ENCODE results near the gene SUN3.
A peak's percentile ranks its signal among the peaks of the same experiment; 100 is the strongest.
"Not testable (repeated sequence)": the region's sequence is repeated elsewhere in the genome, so short reads cannot be mapped to it uniquely, and the experiment has no call there.

SUN3 gene

DNA sequence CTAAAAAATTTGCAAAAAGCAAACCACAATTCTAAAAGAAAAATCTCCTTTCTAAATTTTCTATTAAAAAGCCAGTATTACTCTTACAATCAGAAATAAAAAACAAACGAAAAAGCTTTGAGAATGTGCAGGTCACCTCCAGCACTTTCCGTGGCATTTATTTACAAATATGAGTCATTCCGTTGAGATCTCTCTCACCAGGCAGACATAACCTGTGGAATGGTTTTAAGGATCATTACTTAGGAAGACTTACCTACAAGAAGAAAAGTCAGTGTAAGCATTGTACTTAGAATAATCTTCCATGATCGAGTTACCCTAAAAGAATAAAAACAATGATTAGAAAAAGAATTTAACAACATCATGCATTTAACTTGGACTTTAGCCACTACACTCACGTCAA lies 3.3 kb downstream of the SUN3 start:
- DNase-seq, result no peak

DNA sequence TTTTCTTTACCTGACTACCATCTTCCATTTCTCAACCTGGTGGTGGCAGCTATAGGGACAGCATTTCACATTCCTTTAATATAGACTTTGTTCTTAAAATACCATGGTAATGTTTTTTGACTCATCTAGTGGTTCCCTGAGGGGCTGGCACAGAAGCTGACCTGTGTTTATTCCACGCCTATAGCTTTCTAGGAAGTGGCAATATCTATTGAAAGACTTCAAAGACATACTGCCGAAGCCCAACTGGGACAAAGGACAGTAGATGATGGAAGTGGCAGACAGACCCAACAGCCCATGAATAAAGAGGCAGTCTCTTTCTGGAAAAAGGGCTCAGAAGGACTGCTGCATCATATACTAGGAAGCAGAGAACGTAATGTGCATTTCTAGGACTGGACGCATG lies 11.2 kb downstream of the SUN3 start:
- no peak for DNase-seq

DNA sequence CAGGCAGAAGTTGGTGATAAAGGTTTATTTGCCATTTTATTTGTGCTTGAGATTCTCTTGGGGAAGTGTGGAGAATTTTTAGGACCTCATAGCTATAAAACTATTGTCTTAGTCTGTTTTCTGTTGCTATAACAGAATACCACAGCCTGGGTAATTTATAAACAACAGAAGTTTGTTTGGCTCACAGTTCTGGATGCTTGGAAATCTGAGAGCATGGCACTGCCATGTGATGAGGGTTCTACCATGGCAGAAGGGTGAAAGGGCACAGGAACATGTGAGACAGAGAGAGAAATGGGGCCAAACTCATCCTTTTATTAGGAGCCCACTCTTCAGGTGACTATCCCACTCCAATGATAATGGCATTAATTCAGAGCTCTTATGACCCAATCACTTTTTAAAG lies 12.3 kb downstream of the SUN3 start:
- no peak for DNase-seq

DNA sequence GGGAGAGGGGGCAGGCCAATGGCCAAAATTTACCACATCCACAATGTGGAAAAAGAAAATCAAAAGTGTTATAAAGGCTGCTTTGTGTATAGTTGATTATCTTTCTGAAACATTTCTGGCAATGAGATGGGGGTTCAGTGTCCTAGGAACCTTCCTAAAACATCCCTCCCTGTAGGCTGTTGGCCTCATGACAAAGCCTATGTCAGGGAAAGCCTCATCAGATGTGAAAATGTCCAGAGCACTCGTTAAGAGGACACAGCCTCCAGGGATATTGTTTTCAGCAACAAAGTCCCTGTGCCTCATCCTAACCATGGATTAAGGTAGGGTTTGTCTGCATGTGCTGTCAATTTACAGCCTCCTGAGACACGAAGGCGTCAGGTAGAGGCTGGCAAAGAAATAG lies 17.0 kb downstream of the SUN3 start:
- DNase-seq, result no peak

DNA sequence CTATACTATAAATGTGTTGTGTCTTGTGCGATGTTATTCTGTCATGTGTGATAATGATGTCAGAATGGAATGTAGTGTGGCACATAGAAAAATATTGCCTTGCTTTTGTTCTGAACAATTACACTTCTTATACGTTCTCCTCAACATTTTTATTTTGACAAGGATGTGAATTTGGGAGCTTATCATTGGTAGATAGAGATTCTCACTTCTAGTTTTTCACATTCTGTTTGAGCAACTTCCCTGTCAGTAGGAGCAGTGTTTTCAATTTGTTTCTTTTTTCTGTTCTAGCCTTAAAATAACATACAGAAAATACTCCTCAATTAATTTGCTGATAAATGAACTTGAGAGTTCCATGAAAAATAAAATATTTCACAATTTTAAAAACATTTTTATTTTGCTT lies 17.6 kb downstream of the SUN3 start:
- DNase-seq, result no peak

DNA sequence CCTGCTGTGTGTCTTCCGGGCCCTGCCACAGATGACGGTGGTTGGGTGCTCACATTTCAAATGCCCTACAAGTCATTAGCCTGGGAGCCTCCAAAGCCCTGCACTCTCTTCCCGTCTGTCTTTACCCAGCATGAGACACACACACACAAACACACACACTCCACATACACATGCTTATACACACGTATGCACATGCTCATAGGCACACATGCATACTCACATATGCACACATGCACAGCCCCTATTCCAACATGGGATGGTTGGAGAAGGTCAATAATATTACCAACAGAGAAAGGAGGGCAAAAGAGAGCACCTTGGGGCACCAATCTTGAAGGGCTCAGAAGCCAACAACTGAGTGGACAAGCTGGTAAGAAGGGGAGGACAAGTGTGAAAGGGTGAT lies 19.0 kb downstream of the SUN3 start:
- DNase-seq, result no peak

DNA sequence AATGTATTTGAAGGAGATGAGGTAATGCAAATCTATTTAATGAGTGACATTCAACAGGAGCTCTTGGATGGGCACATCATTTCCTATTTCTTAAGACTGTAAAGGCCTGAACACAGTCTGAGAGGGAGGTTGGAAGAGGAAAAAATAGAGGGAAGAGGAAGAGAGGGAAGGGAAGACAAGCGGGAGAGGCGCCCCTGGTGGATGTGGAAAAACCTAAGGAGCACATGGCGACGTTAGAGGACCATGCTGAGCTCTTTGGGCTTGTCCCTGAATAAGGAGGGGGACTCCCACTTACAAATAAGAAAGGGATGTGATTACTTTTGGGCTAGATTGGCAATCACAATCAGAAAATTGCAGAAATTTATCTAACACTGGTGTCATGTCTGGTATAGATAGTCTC lies 19.6 kb downstream of the SUN3 start:
- no peak for DNase-seq

DNA sequence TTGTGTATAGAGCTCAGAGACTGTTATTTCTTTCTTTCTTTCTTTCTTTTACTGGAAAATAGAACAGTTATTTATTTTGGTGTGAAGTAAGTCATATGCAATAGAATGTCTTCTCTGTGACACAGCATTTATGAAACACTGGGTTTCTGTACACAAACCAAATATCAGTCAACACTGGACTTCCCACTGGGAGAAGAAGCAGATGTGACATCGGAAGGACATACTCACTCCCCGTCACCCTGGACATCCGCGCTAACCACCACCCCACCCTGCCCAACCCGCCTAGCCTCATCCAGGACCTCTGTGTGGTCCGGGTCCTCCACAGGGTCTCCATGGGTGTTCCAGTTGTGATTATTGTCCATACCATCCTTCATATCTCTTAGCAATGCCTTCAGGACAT lies 22.0 kb downstream of the SUN3 start:
- DNase-seq, result no peak

DNA sequence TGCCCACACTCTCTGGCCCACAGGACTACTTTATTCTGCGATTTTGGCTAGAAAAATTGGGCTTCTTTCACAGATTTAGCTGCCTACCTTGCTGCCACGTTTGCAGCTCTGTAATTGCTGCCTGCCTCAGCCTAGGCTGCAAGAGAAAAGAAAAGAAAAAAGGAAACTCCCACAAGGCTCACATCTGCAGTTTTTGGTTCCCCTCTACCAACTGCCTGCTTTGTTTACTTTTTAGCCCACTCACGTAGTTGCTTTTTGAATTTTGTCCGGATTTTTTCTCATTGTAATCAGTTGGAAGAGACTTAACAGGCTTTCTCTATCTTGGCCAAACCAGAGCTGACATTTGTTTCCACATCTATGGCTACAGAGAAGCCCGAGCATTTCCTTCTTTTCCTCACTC lies 24.3 kb downstream of the SUN3 start:
- no peak for DNase-seq

DNA sequence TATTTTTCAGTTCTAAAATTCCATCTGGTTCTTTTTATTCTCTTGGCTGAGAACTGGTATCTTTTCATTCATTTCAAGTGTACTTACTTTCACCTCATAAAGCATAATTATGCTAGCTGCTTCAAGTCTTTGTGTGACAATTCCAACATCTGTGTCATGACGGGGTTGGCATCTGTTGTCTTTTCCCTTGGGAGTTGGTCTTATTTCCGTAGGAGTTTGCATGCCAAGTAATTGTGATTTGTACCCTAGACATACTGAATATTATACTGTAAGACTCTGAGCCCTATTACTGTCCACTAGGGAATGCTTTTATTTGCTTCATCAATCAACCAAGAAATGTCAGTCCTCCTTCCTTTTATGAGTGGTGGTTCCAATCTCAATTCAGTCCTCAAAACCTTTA lies 24.9 kb downstream of the SUN3 start:
- peak; percentile 42 for DNase-seq

DNA sequence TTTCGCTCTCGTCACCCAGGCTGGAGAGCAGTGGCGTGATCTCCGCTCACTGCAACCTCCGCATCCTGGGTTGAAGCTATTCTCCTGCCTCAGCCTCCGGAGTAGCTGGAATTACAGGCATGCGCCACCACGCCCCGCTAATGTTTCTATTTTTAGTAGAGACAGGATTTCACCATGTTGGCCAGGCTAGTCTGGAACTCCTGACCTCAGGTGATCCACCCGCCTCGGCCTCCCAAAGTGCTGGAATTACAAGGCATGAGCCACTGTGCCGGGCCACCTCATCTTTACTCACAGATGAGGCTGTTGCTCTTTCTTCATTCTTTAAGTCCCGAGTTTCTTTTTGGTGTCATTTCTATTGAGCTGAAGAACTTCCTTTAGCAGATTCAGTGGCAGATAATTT lies 28.7 kb downstream of the SUN3 start:
- DNase-seq, result not testable (repeated sequence)

DNA sequence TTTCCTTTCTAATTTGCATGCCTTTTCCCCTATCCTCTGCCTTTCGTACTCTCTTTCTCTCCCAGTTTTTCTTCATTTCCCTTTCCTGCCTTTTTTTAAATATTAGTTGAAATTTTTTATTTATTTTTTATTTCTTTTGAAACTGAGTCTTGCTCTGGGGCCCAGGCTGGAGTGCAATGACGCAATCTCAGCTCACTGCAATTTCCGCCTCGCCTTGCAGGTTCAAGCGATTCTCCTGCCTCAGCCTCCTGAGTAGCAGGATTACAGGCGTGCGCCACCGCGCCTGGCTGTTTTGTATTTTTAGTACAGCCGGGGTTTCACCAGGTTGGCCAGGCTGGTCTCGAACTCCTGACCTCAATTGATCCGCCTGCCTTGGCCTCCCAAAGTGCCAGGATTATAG lies 29.5 kb downstream of the SUN3 start:
- no peak for DNase-seq

DNA sequence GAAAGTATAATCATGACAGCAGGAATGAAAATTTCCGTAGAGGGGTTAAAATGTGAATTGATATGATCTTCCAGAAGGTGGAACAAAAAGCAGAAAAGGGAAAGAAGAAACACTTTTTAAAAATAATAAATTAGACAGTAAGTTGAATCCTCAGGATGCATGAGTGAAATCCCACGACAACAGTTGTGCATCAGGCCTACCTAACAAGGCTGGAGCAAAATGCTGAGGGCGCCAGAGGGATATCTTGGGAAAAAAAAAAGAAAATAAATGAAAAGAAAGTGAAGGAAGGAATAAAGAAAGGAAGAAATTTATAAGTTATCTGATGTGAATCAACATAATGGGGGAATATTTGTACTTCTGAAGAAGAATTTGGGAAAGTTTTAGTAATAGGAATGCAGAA lies 36.5 kb downstream of the SUN3 start:
- no peak for DNase-seq

DNA sequence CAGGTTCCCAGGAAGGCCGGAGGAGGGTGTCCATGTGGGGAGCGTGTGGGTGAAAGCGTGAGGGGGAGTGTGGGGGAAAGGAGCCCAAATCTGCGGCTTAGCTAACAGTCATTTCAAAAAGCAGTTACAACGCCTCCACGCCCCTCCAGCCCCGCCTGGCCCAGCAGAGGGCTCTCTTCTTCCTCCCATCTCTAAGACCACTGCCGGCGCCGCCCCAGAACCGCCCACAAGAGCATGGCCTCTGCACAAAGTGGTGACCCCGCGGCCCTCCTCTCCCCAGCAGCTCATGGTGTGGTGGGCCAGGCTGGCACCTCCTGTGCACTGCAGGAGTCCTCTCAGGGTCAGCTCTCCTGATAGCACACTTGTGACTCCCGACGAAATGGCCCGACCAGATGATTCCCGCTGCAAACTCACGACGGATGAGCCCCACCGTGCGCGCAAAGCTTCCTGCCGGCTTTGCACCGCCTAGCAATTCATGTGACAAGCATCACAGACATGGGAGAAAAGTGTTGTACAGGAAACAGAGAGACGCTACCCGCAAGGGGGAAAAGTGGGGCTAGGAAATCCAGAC lies 37.1 kb downstream of the SUN3 start:
- DNase-seq, result peak; percentile 83

DNA sequence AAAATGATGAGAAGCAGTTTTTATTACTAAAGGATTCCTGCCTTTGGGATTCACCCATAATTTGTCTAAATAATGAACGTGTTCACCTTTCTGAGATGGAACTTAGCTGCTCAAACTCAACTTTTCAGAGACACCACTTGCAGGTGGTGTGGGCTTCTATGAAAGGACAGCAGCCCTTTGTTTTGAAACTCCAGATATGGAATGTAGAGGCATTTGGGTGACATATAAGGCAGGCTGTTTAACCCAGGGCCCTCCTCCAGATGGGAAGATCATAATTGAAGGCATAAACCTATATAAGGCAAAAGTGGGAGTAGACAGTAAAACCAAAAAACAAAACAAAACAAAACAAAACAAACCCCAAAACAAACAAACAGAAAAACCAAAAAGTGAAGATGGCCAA lies 37.6 kb downstream of the SUN3 start:
- no peak for DNase-seq

DNA sequence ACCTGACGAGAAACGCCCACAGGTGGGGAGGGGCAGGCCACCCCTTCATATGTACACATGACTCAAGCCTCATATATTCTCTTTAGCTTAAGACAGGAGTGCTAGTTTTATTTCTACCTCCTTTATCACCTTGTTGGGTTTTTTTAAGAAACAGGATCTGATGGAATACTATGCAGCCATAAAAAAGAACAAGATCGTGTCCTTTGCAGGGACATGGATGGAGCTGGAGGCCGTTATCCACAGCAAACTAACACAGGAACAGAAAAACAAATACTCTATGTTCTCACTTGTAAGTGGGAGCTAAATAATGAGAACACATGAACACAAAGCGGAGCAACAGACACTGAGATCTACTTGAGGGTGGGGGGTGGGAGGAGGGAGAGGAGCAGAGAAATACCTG lies 38.3 kb downstream of the SUN3 start:
- no peak for DNase-seq

DNA sequence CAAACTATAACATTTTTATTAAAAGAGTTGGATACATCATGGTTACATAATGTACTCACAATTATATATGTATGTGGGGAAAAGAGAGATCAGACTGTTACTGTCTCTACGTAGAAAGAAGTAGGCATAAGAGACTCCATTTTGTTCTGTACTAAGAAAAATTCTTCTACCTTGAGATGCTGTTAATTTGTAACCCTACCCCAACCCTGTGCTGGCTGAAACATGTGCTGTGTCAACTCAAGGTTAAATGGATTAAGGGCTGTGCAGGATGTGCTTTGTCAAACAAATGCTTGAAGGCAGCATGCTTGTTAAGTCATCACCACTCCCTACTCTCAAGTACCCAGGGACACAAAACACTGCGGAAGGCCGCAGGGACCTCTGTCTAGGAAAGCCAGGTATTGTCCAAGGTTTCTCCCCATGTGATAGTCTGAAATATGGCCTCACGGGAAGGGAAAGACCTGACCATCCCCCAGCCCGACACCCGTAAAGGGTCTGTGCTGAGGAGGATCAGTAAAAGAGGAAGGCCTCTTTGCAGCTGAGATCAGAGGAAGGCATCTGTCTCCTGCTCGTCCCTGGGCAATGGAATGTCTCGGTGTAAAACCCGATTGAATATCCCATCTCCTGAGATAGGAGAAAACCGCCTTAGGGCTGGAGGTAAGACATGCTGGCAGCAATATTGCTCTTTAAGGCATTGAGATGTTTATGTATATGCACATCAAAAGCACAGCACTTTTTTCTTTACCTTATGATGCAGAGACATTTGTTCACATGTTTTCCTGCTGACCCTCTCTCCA lies 39.1 kb downstream of the SUN3 start:
- DNase-seq, result not testable (repeated sequence)

DNA sequence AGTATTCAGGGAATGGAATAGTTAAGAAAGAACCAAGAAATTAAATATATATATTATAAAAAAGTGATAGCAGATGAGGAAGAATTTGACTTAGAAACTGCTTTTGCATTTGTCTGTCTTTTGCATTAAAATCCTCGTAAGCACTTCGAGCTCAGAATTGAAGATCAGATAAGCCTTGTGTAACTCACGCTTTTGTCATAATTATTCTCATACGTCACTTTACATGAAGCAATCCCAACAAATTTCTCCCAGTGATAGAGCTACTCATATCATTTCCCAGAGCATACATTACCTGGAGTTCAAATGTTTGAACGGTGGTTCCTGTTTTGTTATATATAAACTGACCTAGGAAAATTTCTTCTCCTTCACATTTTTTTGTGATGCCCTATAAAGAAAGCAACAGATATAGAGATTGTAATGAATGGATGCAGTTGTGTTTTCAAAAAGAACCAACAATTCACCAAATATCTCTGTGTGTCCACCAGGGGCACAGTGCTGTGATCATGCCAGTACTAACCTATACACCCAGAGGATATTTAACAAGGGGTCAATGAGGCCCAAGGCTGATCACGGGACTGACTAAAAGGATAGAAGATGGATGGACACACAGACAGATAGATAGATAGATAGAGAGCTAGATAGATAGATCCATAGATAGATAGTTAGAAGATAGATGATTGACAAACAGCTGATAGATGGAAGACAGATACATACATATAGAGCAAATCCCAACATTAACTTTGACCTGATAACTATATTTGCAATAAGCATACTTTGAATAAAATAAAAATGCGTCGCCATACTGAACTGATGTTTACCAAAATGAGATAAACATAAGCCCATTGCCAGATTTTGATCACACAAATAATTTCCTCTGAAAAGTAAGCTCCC lies 40.2 kb downstream of the SUN3 start:
- DNase-seq, result no peak

DNA sequence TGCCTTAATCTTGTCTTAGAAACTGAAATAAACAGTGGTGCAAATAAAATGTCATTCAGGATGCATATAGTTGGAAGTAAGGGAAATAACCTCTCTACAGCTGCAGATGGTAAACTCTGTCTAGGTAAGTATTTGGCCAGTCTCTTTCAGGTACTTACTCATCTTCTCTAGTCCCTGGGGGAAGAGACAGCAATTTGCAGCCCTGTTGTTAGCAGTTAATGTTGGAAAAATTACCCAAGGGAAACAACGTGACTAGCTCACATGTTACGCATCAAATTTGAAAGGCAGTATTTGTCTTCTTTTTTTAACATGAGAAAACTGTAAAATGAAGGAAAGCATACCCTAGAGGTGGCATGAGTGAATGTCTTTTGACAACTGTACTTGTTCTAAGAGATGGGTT lies 46.3 kb downstream of the SUN3 start:
- DNase-seq, result no peak

DNA sequence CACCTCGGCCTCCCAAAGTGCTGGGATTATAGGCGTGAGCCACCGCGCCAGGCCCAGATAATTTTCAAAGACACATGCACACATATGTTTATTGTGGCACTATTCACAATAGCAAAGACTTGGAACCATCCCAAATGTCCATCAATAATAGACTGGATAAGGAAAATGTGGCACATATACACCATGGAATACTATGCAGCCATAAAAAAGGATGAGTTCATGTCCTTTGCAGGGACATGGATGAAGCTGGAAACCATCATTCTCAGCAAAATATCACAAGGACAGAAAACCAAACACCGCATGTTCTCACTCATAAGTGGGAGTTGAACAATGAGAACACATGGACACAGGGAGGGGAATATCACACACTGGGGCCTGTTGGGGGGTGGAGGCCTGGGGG lies 48.3 kb downstream of the SUN3 start:
- not testable (repeated sequence) for DNase-seq

DNA sequence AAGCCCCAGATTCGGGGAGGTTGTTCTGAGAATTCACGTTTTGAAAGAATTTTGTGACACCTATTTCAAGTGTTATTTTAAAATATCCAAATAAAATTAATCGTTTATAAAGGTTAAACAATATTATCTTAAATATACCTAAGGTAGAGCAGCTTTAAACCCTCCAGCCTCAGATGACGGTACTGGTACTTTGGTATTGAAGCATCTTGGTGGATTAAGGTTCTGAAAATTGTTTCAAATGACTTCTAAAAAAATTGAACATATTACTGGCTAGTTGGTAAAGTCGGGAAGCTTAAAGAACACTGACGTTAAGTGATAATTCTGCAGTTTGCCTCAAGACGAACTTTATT lies 49.1 kb downstream of the SUN3 start:
- no peak for DNase-seq

DNA sequence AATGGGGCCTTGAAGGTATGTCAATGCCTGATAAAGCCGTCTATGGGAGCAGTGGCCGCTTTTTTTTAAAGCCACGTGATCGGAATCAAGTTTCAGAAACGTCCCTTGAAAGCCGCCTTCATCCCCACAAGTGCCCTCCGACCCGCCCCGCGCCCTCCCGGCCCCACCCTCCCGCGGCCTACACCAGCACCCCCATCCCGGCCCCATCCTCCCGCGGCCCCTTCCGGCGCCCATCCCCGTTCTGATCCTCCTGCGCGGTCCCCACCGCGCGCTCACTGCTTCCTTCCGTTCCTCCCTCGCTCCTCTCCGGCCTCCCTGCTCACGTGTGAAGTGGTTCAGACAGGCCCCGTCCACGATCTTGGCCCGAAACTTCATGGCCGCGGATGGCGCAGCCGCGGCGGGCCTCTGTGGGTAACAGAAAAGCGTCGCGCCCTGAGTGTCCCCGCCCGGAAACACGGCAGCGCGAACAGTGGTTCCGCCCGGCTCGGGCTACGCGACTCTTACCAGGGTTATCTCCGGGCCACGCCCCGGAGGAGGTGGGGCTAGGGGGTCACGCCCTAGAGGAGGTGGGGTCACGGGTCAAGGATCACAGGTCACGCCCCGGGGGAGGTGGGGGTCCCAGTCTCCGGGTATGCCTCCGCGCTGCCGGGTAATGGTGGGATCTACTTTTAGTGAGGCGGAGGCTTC lies 49.6 kb downstream of the SUN3 start, which contains the start of gene HUS1:
HUS1 (minus strand) TSS at position 471 of the 687 bp plus-strand sequence; CDS start at position 375, 96 bp downstream.
- DNase-seq, result peak; percentile 92

DNA sequence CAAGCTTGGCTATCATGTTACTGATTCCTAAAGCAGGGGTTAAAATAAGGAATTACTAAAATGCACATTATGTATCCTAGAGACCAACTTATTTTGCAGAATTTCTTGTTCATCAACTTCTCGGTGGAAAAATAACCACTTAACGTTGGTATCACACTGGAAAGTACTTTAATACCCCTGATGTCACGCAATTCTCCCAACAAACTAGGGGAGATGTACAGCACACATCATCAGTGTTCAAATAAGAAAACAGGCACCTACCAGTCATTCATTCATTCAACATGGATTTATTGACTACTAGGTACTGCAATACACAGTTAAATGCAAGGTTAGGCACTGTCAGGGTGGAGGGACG lies 50.1 kb downstream of the SUN3 start:
- no peak for DNase-seq
